C4-2B (cell line): ENCODE results near the gene STX1A.

ENCODE experiments used
- ZFX ChIP-seq: fragments of 450-650 bp; IDR thresholded peaks from 2 replicates; pipeline ENCODE4 v1.6.1; 2017
- TF ChIP-seq, protein P1 (sequence below): fragments of 450-650 bp; conservative IDR thresholded peaks from 2 replicates; pipeline ENCODE4 v1.5.1; 2017; ENCODE audit warnings: mild to moderate bottlenecking

DNA sequence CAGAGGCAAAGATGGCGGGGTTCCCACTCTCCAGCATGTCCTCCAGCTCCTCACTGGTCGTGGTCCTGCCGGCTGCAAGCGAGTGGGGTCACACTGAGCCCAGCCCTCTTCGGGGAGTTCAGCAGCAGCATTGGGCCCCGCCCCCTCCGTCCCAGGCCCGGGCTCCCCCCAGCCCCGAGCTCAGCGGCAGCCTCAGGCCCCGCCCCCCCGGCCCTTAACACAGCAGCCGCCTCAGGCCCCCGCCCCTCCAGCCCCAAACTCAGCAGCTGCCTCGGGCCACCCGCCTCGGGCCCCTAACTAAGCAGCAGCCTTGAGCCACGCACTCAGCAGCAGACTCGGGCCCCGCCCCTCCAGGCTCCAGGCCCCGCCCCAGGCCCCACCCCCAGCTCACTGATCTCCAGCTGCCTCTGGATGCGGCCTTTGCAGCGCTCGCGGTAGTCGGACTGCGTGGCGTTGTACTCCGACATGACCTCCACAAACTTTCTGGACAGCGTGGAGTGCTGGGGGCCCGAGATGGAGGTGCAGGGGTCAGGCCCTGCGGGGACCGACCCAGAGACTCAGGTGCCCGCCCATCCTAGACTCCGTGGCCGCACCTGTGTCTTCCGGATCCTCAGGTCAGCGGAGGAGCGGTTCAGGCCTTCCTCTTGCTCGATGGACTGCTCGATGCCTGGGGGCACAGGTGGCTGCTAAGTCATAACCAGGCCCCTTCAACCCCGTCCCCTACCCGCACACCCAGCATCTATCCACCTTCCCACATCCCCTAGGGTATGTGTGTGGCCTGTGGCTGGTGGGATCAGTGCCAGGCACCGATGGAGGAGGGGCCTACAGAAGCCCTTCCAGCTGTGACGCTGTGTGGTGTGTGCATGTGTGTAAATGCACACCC lies 15.5 kb downstream of the STX1A start:
- TF ChIP-seq, protein P1, sequence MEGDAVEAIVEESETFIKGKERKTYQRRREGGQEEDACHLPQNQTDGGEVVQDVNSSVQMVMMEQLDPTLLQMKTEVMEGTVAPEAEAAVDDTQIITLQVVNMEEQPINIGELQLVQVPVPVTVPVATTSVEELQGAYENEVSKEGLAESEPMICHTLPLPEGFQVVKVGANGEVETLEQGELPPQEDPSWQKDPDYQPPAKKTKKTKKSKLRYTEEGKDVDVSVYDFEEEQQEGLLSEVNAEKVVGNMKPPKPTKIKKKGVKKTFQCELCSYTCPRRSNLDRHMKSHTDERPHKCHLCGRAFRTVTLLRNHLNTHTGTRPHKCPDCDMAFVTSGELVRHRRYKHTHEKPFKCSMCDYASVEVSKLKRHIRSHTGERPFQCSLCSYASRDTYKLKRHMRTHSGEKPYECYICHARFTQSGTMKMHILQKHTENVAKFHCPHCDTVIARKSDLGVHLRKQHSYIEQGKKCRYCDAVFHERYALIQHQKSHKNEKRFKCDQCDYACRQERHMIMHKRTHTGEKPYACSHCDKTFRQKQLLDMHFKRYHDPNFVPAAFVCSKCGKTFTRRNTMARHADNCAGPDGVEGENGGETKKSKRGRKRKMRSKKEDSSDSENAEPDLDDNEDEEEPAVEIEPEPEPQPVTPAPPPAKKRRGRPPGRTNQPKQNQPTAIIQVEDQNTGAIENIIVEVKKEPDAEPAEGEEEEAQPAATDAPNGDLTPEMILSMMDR, result no peak
- TF ChIP-seq ZFX, result no peak
